GM12872 (cell line): Measurements from ENCODE around the gene AK8.

Experiments
- CTCF ChIP-seq: IDR thresholded peaks from 3 replicates; pipeline ENCODE4 v1.5.1; 2011; ENCODE audit warnings: low read depth, mild to moderate bottlenecking, low read length, moderate library complexity; ENCODE audit not compliant: insufficient read depth

AK8 gene

GRCh38 chr9:132757016-132757415, 121.1 kb downstream of the AK8 start:
- no peak for TF ChIP-seq CTCF

GRCh38 chr9:132756214-132756845, 121.8 kb downstream of the AK8 start:
- TF ChIP-seq CTCF = no peak

GRCh38 chr9:132755096-132755495, 123.0 kb downstream of the AK8 start:
- TF ChIP-seq CTCF = no peak

- no peak for TF ChIP-seq CTCF
These were observed 123.8 kb downstream of the AK8 start for GRCh38 chr9:132754236-132754635.

- TF ChIP-seq CTCF = no peak
These were observed 124.5 kb downstream of the AK8 start for GRCh38 chr9:132753593-132753880.

- TF ChIP-seq CTCF = no peak
These were observed 125.0 kb downstream of the AK8 start for GRCh38 chr9:132752877-132753592.

GRCh38 chr9:132750668-132751067, 127.4 kb downstream of the AK8 start:
- no peak for TF ChIP-seq CTCF
